K562 (cell line): ENCODE measurements around the gene TRIM71. TPM values are rescaled to one million over a fixed set of nuclear protein-coding genes. Genes with fewer than 3 reads are reported as not detected.

ENCODE experiments used
- ATAC-seq: fragments of 200-7000 bp; cut with Tn5 transposase; 3 replicates; pipeline ENCODE4 v1.9.1; 2020; ENCODE audit warnings: moderate library complexity
- BruUV-seq: library from RNA; stranded (reverse); fragments of 400-500 nt; replicated peaks from 2 replicates; lab custom pipeline; 2021; lab: Mats Ljungman, UMichigan
- CTCF ChIA-PET: fragments of 300-600 bp; formaldehyde crosslinking; extraction: SDS; loops from one replicate; lab custom pipeline; 2021; ENCODE audit warnings: low intra/inter-chr PET ratio; lab: Yijun Ruan, JAX
- POLR2A ChIA-PET: fragments of 300-600, 350-650 bp; sonication (Branson Sonifier 250); formaldehyde crosslinking; extraction: SDS; loops from one replicate; lab custom pipeline; 2021; ENCODE audit warnings: antibody characterized with exemption, inconsistent platforms; lab: Yijun Ruan, JAX
- DNase-seq, 4 experiments: peaks; one replicate each; pipeline versions ENCODE4 v3.0.0 to v3.0.0-alpha.2; 2011 to 2018; ENCODE audit warnings: low spot score in 3 of 4, mixed read lengths in 3 of 4; ENCODE audit errors: extremely low read depth in 1 of 4
- FAIRE-seq: peaks from 2 replicates; lab custom pipeline; 2011; peaks lifted over from hg19 to GRCh38; lab: Jason Lieb, UNC
- H2AFZ ChIP-seq: 2 replicates; pipeline ENCODE4 v1.6.0; 2011; ENCODE audit warnings: low read depth, low read length, control low read depth, inconsistent platforms
- H3K27ac ChIP-seq: fragments of 200-600 bp; 3 replicates; pipeline ENCODE4 v1.8.0; 2011; ENCODE audit warnings: low read depth, mild to moderate bottlenecking, control low read depth, inconsistent platforms, low read length, moderate library complexity, mixed read lengths; ENCODE audit errors: extremely low read depth
- H3K27me3 ChIP-seq, 2 experiments: fragments of 300-600 bp in 1 of 2; 2 replicates in 1 of 2; 3 replicates in 1 of 2; pipeline versions ENCODE4 v1.6.0 to v1.8.0; 2011; ENCODE audit warnings: inconsistent platforms in 2 of 2, low read length in 2 of 2, mild to moderate bottlenecking in 1 of 2, mixed read lengths in 1 of 2, moderate library complexity in 1 of 2; ENCODE audit not compliant: control insufficient read depth in 2 of 2, insufficient read depth in 2 of 2
- H3K36me3 ChIP-seq: fragments of 300-600 bp; 3 replicates; pipeline ENCODE4 v1.8.0; 2011; ENCODE audit warnings: mild to moderate bottlenecking, low read length, inconsistent platforms; ENCODE audit not compliant: control insufficient read depth, insufficient read depth
- H3K4me1 ChIP-seq, 2 experiments: fragments of 200-600 bp in 1 of 2; replicated peaks in 1 of 2; 2 replicates in 1 of 2; 3 replicates in 1 of 2; pipeline versions ENCODE4 v1.5.1 to v1.8.0; 2011; ENCODE audit warnings: inconsistent platforms in 2 of 2, low read length in 2 of 2, mild to moderate bottlenecking in 1 of 2, mixed read lengths in 1 of 2, moderate library complexity in 1 of 2; ENCODE audit not compliant: control insufficient read depth in 2 of 2, insufficient read depth in 2 of 2
- H3K4me2 ChIP-seq: 2 replicates; pipeline ENCODE4 v1.6.1; 2011; ENCODE audit warnings: low read length, control low read depth, inconsistent platforms, mixed read lengths; ENCODE audit not compliant: insufficient read depth
- H3K4me3 ChIP-seq: fragments of 200-600 bp; sonication (generic), shearing (Covaris generic); 2 replicates; pipeline ENCODE4 v1.5.1; 2016; ENCODE audit warnings: control low read depth, inconsistent platforms
- H3K79me2 ChIP-seq: fragments of 200-600 bp; 3 replicates; pipeline ENCODE4 v1.8.0; 2011; ENCODE audit warnings: low read length, inconsistent platforms; ENCODE audit not compliant: control insufficient read depth, insufficient read depth
- H3K9ac ChIP-seq, 2 experiments: 2 replicates each; pipeline versions ENCODE4 v1.6.0 to v1.6.1; 2011; ENCODE audit warnings: low read depth in 2 of 2, low read length in 2 of 2, control low read depth in 1 of 2, inconsistent platforms in 1 of 2, mild to moderate bottlenecking in 1 of 2, mixed read lengths in 1 of 2; ENCODE audit not compliant: insufficient read depth in 1 of 2
- H3K9me1 ChIP-seq: one replicate; pipeline ENCODE4 v1.6.0; 2011; ENCODE audit warnings: inconsistent platforms, mild to moderate bottlenecking, low read length, moderate library complexity; ENCODE audit not compliant: control insufficient read depth, insufficient read depth
- H3K9me3 ChIP-seq: replicated peaks from 2 replicates; pipeline ENCODE4 v1.5.1; 2011; ENCODE audit warnings: low read depth, low read length, inconsistent platforms; ENCODE audit not compliant: control insufficient read depth, insufficient read depth
- H4K20me1 ChIP-seq: replicated peaks from 2 replicates; pipeline ENCODE4 v1.6.1; 2011; ENCODE audit warnings: low read length, inconsistent platforms, mixed read lengths; ENCODE audit not compliant: control insufficient read depth, insufficient read depth
- ASH1L ChIP-seq: fragments of 450-650 bp; IDR thresholded peaks from 2 replicates; pipeline ENCODE4 v1.6.1; 2018; ENCODE audit warnings: borderline replicate concordance, mild to moderate bottlenecking, low read depth; ENCODE audit not compliant: partially characterized antibody
- ATF3 ChIP-seq, 2 experiments: fragments of 450-650 bp in 1 of 2; sonication (generic) in 1 of 2; formaldehyde crosslinking in 1 of 2; IDR thresholded peaks in 1 of 2; conservative IDR thresholded peaks in 1 of 2; 2 replicates each; pipeline versions ENCODE4 v1.6.1 to v1.8.1; 2016 to 2023; ENCODE audit warnings: mild to moderate bottlenecking in 2 of 2, moderate library complexity in 2 of 2, inconsistent platforms in 1 of 2, missing genetic modification reagents in 1 of 2
- FOXA1 ChIP-seq: fragments of 450-650 bp; IDR thresholded peaks from 2 replicates; pipeline ENCODE4 v1.6.1; 2016; ENCODE audit warnings: mild to moderate bottlenecking, borderline replicate concordance
- ILK ChIP-seq: fragments of 450-650 bp; IDR thresholded peaks from 2 replicates; pipeline ENCODE4 v1.6.1; 2016; ENCODE audit warnings: missing genetic modification characterization, low read depth, mild to moderate bottlenecking, missing compliant biosample characterization, moderate library complexity, borderline replicate concordance
- NCOA2 ChIP-seq, 2 experiments: fragments of 450-650 bp; IDR thresholded peaks; 2 replicates each; pipeline ENCODE4 v1.6.1; 2018; ENCODE audit warnings: mild to moderate bottlenecking in 2 of 2, moderate library complexity in 1 of 2; ENCODE audit not compliant: partially characterized antibody in 2 of 2
- RB1 ChIP-seq: fragments of 450-650 bp; IDR thresholded peaks from 2 replicates; pipeline ENCODE4 v1.6.1; 2017; ENCODE audit warnings: low read depth, mild to moderate bottlenecking
- RBM25 ChIP-seq: fragments of 200-400 bp; formaldehyde crosslinking; IDR thresholded peaks from 2 replicates; pipeline ENCODE4 v1.6.1; 2018; ENCODE audit warnings: low read length, low read depth, moderate library complexity; ENCODE audit not compliant: severe bottlenecking
- ZNF146 ChIP-seq: IDR thresholded peaks from one replicate; pipeline ENCODE4 v1.6.1; 2018; ENCODE audit warnings: missing compliant biosample characterization; ENCODE audit not compliant: unreplicated experiment
- ZNF444 ChIP-seq: fragments of 250-450 bp; sonication (Bioruptor Pico); IDR thresholded peaks from 2 replicates; pipeline ENCODE4 v1.4.0; 2020; ENCODE audit warnings: mild to moderate bottlenecking, moderate library complexity
- ZNF639 ChIP-seq, 2 experiments: fragments of 200-800 bp in 1 of 2; sonication (Bioruptor generic) in 1 of 2; sonication (generic) in 1 of 2; formaldehyde crosslinking in 1 of 2; IDR thresholded peaks in 1 of 2; conservative IDR thresholded peaks in 1 of 2; 2 replicates each; pipeline versions ENCODE4 v1.5.0 to v1.6.1; 2016 to 2020; ENCODE audit warnings: missing compliant biosample characterization in 1 of 2, missing genetic modification characterization in 1 of 2, missing genetic modification reagents in 1 of 2
- ZNF644 ChIP-seq: fragments of 200-800 bp; sonication (Bioruptor generic); IDR thresholded peaks from 2 replicates; pipeline ENCODE4 v1.6.1; 2016; ENCODE audit warnings: low read depth, missing genetic modification characterization, missing compliant biosample characterization
- WGBS: fragments of 100-300 bp; shearing (Covaris generic); methylation state at CpG from one replicate; pipeline ENCODE4 v1.1.6; 2016; ENCODE audit warnings: low coverage, mixed read lengths; ENCODE audit not compliant: insufficient coverage; ENCODE audit errors: missing lambda C conversion rate; 5-methylcytosine and 5-hydroxymethylcytosine counted together
- in situ Hi-C: fragments of 300-500 bp; cut with MboI; formaldehyde crosslinking; loops from 4 replicates; pipeline ENCODE4 v1.15.0; 2018; ENCODE audit warnings: inconsistent platforms, mixed read lengths
- intact Hi-C: fragments of 100-400 bp; cut with micrococcal nuclease; formaldehyde crosslinking; loops from 2 replicates; pipeline ENCODE4 v1.14.2; 2022
- polyA plus RNA-seq, 8 experiments: library from polyadenylated mRNA; depleted of rRNA in 4 of 8; stranded (reverse) in 5 of 8; unstranded in 3 of 8; fragments of >200 nt; fragmentation: Nextera tagmentation in 2 of 8; fragmentation: Illumina TruSeq in 1 of 8; extraction: Ambion mirVana in 2 of 8; extraction: Trizol in 1 of 8; gene quantifications; 2 replicates each; pipeline versions ENCODE4 v1.2.1 to v1.2.3, GENCODE V29; 2011 to 2014; ENCODE audit warnings: inconsistent platforms in 1 of 8, missing spikeins in 1 of 8
- total RNA-seq, 7 experiments: library from RNA; depleted of rRNA in 6 of 7; stranded (reverse); fragments of >200 nt in 6 of 7; fragmentation: Illumina TruSeq in 2 of 7; extraction: Trizol in 2 of 7; gene quantifications; 2 replicates each; pipeline versions ENCODE4 v1.2.1 to v1.2.3, GENCODE V29; 2011 to 2021; ENCODE audit warnings: low replicate concordance in 1 of 7

The TRIM71 gene
- total and polyA plus RNA-seq, 9 of the 15 experiments (the other 6 are each of a cell fraction or from before 2014, with no cell fraction given): 0.04 to 0.11 TPM; not detected in 7

- TF ChIP-seq ZNF644 (tag) (no peak), ZNF639 (CRISPR knock-in tag; conservative IDR thresholded peaks at IDR 0.05 in 1 of 2, IDR thresholded peaks at IDR 0.05 in 1 of 2) (no peak)
Measured at GRCh38 chr3:32891365-32891764, 73.6 kb downstream of the TRIM71 start (continued).

- Histone ChIP-seq H3K4me2 (no peak overlapping the region), H4K20me1 (no peaks in the 10 kb centered on the region), H3K9me3 (no peaks in the 10 kb centered on the region; the same call in 1 of the 2 replicates), H3K9ac (no peak overlapping the region), H3K4me3 (no peak overlapping the region), H3K79me2 (no peaks in the 10 kb centered on the region), H2AFZ (no peak overlapping the region), H3K9me1 (no peaks in the 10 kb centered on the region), H3K36me3 (no peaks in the 10 kb centered on the region), H3K27me3 (peaks cover 44 to 74% of the 10 kb centered on the region in 2 experiments), H3K4me1 (peaks cover 0 to 4% of the 10 kb centered on the region in 2 experiments; a peak in 1 of 5 replicates), H3K27ac (no peak overlapping the region)
- CTCF ChIA-PET: no interaction called here
- ATAC-seq: no peak
- no peak for FAIRE-seq
- no peak for TF ChIP-seq FOXA1
- no peak for TF ChIP-seq ATF3 (IDR thresholded peaks at IDR 0.05)
- TF ChIP-seq ATF3 (CRISPR knock-in tag; conservative IDR thresholded peaks at IDR 0.05): no peak
- TF ChIP-seq ZNF444 (CRISPR knock-in tag): no peak
- no peak for TF ChIP-seq RBM25
- TF ChIP-seq NCOA2 (IDR thresholded peaks at IDR 0.05; ENCODE audit: partially characterized antibody in 2 of 2): no peak
- TF ChIP-seq ILK (tag): no peak
- no peak for TF ChIP-seq ZNF146 (CRISPR knock-in tag)
- no peak for TF ChIP-seq ASH1L
- no peak for TF ChIP-seq RB1
- WGBS: 2% methylated on average over 8 of the region's 8 CpGs
- BruUV-seq: no TSS peak
- in situ Hi-C loops (no loop called here), intact Hi-C loops (no loop called here)
- DNase-seq: no peak
- POLR2A ChIA-PET: interaction anchor here (0.6 to 1.2 kb wide), 3 partner anchors 8 to 115 kb away, joined by 3 to 4 read pairs (median 3); no protein-coding TSS in a partner anchor
Measured at GRCh38 chr3:32892625-32893598, 75.1 kb downstream of the TRIM71 start.
